ENCODE data around the gene AGPAT2.
"Not testable (repeated sequence)": the region's sequence is repeated elsewhere in the genome, so short reads cannot be mapped to it uniquely, and the experiment has no call there.

AGPAT2 gene

DNA sequence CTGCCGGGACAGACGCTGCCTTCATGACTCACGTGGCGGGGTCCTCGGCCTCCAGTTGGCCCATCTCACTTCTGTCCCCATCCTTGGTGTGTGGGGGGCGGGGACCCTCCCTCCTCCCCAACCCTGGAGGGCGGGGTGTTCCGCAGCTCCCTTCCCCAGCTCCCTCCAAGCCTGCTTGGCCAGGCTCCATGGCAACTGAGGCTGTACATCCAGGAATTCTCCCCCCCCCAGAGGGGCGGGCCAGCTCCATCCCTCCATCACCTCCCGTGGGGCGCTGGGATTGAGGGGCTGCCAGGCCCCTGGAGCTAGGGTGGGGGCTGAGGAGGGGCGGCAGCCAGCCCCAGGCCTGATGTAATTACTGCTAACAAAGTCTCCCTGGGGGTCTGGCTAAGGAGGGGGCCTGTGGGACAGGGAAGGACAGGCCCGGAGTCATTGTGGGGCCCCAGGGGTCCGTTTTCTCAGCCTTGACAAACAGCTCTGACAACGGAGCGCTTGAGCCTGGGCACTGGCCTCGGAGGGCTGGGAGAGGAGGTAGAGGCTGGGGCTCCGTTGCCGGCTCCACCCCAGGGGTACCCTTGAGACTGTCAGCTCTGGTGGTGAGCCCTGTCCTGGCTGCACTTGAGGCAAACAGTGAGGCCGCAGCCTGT is 33.1 kb upstream of the AGPAT2 start:
- no peak for DNase-seq (ENCODE audit: low read depth in 2 of 2)

DNA sequence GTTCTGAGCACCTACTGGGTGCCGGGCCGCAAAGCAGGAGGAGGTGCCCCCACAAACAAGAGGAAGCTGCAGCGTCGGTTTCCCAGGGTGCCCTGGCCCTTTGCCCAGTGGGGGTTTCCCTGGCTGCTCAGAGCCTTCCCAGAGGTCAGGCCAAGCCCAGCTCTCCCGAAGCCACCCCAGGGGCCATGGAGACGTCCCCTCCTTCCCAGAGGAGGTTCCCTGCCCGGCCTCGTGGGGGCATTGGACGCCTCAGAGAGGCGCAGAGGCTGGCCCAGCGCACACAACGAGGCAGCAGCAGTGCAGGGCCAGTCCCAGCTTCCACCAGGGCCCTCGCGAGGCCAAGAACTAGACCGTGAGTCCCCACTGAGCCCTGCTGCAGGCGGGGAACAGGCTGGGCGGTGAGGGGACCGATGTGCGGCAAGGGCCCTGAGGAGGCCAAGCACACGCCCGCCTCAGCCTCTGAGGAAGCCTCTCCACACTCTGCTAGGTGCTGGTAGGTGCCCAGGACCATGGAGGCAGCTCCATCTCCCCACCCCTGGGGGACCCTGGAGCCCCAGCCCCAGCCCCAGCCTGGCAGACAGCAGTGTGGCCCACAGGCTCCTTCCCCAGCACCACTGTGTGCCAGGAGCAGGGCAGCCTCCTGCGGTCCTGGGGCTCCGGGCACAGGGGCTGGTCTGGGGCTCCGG is 32.1 kb upstream of the AGPAT2 start:
- no peak for DNase-seq (ENCODE audit: low read depth in 2 of 2)

DNA sequence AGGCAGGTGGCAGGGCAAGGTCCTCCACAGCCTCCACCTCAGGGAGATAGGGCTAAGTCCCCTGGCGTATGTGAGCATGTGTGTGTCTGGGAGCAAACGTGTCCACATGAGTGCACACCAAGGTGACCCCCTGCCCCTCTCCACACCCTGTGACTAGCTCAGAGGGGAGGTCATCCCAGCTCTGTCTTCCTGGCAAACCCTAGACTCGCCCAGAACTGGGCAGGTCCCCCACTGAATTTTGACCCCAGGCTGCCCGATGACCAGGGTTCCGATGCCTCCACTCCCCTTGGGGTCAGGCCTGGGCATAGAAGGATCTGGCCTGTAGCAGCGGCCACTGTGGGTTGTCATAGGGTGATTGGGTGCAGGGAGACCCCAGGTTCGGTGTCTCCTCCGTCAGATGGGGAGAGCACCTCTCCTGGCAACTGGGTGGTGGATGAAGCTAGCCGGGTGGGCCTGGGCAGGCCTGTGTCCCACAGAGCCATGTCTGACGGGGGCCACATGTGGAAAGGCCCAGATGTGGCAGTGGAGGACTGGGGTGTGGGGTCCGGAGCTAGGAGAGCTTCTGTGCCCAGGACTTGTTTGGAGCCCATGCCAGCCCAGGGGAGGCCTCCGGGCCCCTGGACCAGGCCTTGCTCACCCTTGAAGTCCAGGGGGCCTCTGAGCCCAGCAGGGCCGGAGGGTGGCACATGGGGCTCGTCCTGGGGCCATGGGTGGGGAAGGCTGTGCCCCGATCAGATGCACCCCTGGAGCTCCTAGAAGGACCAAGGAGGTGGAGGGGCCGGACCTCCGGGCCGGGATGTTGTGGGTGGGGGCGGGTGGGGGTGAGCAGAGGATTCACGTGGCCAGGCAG is 31.3 kb upstream of the AGPAT2 start:
- no peak for DNase-seq (ENCODE audit: low read depth in 2 of 2)

DNA sequence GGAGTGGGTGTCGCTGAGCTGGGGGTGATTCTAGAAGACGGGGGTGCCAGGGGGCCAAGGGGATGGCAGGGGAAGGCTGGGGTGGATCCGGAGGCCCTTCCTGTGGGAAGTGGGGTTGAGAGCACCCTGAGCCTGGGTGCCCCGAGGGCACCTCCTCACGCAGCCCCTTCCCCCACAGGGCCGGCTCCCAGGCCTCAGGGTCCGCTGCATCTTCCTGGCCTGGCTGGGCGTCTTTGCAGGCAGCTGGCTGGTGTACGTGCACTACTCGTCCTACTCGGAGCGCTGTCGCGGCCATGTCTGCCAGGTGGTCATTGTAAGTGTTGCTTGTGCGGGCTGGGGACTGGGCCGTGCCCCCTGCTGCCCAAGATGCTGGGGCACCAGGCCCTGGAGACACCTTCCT is 30.1 kb upstream of the AGPAT2 start:
- no peak for DNase-seq (ENCODE audit: low read depth in 2 of 2)

DNA sequence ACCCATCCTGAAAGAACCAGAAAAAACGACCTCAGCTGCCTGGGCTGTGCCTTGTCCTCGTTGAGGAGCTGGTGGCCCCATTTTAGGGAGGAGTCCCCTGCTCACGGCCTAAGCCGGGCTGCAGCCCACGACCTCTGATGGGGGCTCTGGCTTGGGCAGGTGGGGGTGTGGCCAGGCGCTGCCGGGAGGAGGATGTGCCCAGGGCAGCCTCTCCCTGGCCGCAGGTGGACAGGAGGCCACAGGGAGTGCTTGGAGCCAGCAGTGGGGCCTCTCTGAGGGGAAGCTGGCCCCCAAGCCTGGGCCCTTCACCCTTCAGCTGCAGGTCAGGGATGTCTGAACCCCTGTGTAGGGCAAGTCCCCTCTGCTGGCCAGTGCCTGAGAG is 27.6 kb upstream of the AGPAT2 start:
- DNase-seq (ENCODE audit: low read depth in 2 of 2): no peak

DNA sequence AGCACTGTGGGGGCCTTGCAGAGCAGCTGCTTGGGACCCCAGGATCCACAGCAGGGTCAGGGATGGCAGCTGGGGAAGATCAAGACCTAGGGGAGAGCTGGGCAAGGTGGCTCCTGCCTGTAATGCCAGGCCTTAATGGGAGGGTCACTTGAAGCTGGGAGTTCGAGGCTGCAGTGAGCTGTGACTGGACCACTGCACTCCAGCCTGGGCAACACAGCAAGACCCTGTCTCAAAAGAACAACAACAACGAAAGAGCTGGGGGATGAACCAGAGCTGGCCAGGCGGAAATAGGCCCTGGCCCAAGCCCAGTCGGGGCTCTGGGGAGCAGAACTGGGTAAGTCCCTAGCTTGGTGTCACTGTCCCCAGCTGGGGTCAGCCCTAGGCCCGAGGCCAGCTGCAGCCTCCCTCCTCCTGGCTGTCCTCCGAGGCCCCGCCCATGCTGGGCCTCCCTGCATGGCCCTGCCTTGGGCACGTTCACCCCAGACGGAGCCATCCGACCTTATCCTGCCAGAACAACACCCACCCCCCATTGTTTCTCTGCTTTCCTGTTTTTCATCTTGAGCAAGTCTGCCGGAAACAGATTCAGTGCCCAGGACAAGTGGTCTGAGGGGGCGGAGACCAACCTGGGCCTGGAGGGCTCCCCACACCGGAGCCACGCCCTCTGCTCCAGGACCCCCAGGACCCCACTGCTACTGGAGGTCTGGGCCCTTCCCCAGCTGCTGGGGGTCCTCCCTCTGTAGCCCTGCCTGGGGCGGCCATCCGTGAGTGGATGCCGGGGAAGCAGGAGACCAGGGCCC is 27.0 kb upstream of the AGPAT2 start:
- DNase-seq (ENCODE audit: low read depth in 2 of 2): no peak

DNA sequence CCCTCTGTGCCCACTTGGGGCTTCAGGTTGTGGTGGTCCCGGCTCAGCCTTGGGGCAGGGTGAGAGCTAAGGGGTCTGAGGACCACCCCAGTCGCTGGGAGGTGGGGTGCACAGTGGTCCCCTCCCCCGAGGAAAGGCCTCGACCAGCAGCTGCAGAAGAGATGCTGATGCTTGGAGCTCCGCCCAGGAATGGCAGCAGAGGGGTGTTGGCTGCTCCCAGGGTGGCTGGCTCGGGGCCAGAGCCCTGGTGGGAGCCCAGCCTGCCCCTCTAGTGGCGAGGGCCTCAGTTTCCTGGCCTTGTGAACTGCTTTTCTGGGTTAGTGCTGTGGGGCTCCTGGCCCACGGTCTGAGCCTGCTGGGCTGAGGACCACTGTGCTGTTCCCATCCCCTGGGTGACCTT is 26.3 kb upstream of the AGPAT2 start:
- no peak for DNase-seq (ENCODE audit: low read depth in 2 of 2)

DNA sequence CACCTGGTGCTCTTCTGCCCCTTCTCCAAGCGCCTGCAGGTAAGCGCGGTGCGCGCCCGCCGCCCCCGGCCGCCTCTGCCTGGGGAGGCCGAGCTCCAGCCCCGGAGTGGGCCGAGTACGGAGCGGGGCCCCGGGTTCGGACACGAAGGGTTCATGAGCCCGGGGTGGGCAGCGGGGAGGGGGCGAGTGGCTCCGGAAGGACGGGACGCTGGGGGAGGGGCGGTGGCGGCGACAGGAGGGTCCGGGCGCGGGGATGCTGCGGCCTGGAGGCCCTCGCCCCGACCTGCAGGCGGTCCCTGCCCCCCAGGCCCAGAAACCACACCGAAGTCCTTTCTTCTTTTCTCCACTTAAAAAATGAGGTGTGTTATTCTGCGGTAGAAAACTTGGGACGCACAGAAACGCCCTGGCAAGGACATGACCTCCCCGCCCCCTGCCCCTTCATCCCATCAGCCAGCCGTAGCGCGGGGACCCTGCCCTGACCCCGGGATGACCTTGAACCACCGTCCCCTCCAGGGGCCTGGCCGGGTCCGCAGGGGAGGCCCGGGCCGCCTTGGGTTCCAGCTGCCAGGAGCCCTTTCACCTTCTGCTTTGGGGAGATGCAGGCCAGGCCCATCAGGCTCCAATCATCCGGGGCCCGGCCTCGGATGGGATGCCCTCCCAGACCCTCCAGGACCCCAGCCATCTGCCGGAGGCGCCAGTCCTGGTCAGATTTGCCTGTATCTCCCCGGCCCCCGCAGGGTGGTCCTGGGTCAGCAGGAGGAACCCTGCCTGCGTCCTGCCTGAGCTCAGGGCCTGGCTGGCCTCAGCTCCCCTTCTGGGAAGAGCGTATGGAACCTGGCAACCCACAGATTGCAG is 25.7 kb upstream of the AGPAT2 start:
- no peak for DNase-seq (ENCODE audit: low read depth in 2 of 2)

DNA sequence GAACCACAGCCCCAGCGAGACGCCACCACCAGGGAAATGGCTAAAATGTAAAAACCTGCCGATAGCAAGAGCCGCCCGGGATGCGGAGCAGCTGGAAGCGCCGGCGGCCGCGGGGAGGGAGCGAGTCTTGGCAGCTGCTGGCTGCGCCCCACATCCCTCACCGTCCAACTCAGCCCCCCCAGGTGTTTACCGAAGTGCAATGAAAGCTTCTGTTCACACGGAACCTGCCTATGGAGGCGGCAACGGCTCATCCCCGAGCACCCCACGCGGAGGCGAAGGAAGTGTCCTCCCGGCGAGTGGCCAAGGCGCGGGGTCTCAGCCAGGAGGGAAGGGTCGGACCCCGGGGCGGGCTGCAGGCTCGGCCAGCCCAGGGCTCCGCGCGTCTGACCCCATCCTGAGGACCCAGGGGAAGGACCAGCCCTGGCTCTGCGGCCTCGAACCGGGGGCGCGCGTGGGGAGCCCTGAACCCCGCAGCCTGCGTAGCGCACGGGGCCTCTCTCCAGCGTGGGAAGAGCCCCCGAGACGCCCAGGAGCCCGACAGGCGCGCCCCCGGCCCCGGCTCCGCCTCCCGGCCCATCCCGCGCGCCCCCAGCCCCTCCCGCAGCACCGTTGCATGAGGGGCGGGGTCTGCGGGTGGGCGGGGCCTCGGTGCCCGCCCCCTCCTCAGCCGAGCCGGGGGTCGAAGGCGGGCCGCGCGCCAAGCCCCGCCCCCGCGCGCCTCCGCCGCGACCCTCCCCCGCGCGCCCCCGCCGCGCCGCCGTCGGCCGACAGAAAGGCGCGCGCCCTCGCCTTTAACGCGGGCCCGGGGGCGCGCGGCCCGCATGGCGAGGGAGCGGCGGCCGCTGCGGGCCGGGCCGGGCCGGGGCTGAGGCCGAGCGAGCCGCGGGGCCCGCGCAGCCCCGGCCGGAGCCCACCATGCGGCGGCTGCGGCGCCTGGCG is 24.8 kb upstream of the AGPAT2 start, which contains the start of gene DIPK1B:
DIPK1B (plus strand) TSS at position 822 of the 939 bp plus-strand sequence; CDS start at position 916, 94 bp downstream.
- DNase-seq (ENCODE audit: low read depth in 2 of 2): no peak

DNA sequence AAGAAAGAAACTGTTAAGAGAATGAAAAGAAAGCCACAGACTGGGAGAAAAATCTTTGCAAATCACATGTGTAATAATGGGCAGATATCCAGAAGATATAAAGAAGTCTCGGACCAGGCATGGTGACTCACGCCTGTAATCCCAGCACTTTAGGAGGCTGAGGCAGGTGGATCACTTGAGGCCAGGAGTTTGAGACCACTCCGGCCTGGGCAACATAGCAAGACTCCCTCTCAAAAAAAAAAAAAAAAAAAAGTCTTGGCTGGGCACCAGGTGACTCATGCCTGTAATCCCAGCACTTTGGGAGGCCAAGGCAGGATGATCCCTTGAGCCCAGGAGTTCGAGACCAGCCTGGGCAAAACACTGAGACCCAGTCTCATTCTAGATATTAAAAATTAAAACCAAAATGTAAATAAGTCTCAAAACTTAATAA is 24.0 kb upstream of the AGPAT2 start:
- DNase-seq (ENCODE audit: low read depth in 2 of 2): peak; percentile 24 to 27

DNA sequence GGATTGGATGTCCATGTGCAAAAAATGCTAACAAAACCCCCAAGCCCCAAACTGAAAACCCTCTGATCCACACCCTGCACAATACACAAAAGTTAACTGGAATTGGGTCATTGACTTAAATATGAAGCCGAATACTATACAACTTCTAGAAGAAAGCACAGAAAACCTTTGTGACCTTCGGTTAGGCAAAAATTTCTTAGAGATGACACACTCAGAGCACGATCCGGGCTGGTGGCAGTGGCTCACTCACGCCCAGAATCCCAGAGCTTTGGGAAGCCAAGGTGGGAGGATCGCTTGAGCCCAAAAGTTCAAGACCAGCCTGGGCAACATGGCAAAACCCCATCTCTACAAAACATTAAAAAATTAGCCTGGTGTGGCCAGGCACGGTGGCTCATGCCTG is 23.3 kb upstream of the AGPAT2 start:
- no peak for DNase-seq (ENCODE audit: low read depth in 2 of 2)

DNA sequence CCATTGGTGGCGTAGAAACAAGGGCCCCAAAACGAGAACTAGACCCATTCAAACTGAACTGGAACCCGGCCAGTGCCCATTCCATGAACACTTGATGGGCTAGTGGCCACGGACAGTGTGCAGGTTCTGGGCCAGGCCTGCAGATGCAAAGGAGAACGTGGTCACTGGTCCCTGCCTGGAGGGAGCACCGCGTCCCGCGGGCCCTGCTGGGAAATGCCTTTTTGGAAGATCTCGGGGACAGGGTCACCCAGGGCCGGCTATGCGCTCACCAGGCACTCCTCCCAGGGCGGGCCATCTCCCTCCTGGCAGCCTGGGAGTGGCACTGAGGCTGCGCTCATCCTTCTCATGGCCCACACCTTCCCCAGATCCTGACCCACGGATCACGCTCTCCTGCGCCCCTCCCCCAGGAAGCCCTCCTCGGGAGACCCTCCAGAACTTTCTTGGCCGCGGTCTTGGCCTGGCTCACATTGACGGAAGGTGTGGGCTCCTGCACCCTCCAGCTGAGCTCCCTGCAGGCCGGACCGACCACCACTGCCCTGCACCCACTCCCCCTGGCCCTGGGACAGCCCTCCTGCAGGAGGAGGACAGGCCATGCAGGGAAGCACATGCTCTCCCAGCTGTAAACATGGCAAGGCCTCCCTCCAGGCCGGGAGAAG is 22.3 kb upstream of the AGPAT2 start:
- DNase-seq (ENCODE audit: low read depth in 2 of 2): no peak

DNA sequence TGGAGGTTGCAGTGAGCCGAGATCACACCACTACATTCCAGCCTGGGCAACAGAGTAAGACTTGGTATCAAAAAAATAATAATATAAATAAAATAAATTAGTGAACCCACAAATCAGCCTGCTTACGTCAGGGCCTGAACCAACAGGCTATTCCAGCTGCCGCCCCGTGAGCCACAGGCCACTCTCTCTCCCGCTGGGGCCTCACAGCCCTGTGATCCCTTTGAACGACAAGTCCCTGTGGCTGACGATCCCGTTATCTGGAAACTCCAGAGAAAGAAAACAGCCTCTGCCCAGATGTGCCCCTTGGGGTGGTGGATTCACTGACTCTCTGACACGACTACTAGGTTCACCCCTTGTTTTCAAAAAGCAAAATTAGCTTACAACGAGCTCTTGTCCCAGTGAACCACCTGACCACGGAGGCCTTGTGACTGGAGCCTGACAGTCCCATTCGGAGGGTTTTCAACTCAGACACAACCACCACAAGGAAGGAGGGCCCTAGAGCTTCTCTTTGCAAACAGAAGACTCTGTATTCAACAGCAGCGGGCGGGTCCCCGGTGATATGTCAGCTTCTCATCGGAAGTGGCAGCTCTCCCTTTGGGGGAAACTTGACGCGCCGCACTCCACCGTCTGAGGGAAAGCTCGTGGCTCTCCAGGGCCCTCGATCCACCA is 20.7 kb upstream of the AGPAT2 start:
- DNase-seq (ENCODE audit: low read depth in 2 of 2): no peak

DNA sequence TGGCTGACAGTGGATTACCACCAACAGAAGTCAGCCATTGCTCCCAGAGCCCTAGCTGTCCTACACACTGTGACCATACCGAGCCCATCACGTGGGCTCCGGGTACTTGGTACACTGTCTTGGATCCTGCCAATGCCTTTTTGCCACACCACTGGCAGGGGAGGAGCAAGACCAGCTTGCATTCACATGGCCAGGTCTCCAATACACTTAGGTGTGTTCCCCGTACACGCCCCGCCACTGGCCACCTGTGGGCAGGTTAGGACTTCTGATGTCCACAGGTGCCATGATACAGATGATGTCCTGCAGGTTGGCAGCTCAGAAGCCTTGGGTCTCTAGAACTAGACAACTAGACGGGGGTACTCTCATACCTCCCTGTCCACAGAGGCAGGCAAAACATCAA is 19.8 kb upstream of the AGPAT2 start:
- no peak for DNase-seq (ENCODE audit: low read depth in 2 of 2)

DNA sequence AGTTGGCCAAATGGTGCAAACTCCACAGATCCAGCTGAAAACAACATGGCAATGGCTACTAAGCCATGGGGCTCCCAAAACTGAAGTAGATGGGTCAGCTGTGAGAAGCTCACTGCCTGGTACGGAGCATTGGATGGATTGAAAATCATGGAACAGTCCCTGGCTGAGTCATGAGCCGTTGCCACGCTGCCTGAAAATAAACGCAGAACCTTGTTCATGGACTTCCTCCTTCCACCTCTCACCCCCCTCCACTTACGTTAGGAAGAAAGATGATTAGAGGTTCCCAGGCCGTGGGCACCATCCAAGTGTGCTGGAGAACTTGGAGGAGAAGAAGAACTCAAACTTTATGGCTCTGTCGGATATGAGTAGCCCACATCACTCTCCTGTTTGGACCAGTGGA is 18.3 kb upstream of the AGPAT2 start:
- no peak for DNase-seq (ENCODE audit: low read depth in 2 of 2)

DNA sequence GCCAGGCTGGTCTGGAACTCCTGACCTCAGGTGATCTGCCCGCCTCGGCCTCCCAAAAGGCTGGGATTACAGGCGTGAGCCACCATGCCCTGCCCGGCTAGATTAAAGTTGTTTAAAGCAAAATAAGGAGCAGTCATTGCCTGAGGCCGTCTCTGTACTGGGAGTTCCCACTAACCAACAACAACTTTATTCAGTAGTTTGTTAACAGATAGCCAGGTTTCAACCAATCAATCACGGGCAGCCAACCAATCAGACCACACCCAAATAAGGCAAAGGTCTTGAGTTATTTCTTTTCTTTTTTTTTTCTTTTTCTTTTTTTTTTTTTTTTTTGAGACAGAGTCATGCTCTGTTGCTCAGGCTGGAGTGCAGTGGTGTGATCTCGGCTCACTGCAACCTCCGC is 17.5 kb upstream of the AGPAT2 start:
- not testable (repeated sequence) for DNase-seq (ENCODE audit: low read depth in 2 of 2)

DNA sequence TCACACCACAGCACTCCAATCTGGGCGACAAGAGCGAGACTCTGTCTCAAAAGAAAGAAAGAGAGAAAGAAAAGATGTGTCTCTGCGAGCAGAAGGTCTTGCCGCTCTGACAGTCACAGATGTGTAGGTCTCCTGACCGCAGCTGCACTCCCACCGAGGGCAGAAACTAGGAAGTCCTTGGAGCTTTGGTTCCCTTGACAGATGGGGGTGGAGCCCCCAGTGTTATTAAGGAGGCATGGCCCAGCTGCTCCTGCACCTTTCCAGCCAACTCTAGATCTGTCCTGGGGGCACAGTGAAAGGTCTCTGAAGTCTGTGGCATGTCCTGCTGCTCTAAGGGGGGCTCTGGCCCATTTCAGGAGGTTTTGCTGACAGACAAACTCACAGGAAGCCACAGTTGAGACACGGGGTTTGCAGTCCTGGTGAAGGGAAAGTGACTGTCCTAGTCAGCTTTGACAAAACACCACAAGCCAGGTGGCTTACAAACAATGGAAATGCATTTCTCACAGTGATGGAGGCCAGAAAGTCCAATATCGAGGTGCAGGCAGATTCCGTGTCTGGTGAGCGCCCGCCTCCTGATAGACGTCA is 16.1 kb upstream of the AGPAT2 start:
- no peak for DNase-seq (ENCODE audit: low read depth in 2 of 2)

DNA sequence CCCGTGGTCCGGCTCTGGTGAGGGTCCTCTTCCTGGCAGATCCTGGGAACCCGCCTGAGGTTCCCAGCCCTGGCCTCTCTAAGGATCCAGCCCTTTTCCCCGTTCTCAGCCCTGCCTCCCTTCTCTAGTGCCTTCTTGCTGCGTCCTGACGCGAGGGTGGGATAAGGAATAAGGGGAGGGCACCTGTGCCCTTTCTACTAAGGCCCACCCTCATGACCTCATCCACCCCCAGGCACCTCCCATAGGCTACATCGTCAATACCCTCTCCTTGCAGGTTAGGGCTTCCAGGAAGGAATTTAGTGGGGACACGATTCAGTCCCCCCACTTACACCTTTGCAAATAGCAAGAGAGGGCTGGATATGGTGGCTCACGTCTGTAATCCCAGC is 14.4 kb upstream of the AGPAT2 start:
- DNase-seq (ENCODE audit: low read depth in 2 of 2): no peak

Data from fibroblast of skin of left quadriceps (primary cell).